ENCODE results near the gene SC5D.

SC5D gene

DNA sequence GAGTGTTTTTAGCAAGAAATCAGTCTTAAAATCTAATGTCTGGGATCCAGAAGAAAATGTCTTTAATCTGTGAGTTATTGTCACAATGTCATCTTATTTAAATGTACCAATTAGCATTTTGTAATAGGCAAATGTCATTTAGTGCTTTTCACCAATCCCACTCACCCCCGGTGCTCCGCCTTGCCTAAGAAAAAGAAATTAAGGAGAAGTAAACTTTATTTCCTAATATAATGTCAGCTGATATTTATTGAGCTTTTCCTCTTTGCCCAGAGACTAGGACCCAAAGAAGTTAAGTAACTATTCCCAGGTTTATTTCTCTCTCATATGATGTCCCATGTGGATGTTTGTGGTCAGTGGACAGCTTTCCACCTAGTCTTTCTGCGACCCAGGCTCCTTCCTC lies 16.2 kb downstream of the SC5D start:
- Histone ChIP-seq H3K27ac (replicated peaks) (no peak overlapping the region), H3K27me3 (ENCODE audit: insufficient read depth, poor library complexity, severe bottlenecking) (no peaks in the 10 kb centered on the region), H3K4me3 (replicated peaks; ENCODE audit: insufficient read depth, low read length) (no peak overlapping the region)
- DNase-seq (ENCODE audit: low read depth in 1 of 2, low spot score in 1 of 2), result no peak
- TF ChIP-seq, protein P1, sequence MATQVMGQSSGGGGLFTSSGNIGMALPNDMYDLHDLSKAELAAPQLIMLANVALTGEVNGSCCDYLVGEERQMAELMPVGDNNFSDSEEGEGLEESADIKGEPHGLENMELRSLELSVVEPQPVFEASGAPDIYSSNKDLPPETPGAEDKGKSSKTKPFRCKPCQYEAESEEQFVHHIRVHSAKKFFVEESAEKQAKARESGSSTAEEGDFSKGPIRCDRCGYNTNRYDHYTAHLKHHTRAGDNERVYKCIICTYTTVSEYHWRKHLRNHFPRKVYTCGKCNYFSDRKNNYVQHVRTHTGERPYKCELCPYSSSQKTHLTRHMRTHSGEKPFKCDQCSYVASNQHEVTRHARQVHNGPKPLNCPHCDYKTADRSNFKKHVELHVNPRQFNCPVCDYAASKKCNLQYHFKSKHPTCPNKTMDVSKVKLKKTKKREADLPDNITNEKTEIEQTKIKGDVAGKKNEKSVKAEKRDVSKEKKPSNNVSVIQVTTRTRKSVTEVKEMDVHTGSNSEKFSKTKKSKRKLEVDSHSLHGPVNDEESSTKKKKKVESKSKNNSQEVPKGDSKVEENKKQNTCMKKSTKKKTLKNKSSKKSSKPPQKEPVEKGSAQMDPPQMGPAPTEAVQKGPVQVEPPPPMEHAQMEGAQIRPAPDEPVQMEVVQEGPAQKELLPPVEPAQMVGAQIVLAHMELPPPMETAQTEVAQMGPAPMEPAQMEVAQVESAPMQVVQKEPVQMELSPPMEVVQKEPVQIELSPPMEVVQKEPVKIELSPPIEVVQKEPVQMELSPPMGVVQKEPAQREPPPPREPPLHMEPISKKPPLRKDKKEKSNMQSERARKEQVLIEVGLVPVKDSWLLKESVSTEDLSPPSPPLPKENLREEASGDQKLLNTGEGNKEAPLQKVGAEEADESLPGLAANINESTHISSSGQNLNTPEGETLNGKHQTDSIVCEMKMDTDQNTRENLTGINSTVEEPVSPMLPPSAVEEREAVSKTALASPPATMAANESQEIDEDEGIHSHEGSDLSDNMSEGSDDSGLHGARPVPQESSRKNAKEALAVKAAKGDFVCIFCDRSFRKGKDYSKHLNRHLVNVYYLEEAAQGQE (IDR thresholded peaks at IDR 0.05; ENCODE audit: insufficient replicate concordance, low read depth), result no peak
- TF ChIP-seq GABPA (IDR thresholded peaks at IDR 0.05; ENCODE audit: low read depth) (no peak), POLR2AphosphoS5 (IDR thresholded peaks at IDR 0.05; ENCODE audit: low read depth) (no peak), SPI1 (IDR thresholded peaks at IDR 0.05; ENCODE audit: borderline replicate concordance, low read depth) (no peak)

DNA sequence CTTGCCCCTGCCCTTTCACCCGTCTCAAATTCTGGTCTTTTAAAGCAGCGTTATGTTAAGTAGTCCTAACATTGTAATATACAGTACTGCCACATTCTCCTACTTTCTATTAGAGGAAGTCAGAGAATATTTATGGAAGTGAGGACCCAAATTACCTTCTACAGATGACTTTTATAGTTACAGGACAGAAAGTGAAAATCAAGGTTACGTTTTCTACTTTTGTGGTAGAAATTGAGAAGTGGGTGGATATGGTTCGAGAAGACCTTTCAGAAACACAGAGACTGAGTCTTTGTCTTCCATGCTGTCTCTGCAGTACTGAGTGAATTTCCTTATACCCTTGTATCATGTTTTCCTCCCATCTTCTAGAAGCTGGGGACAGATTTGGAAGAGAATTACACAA lies 17.1 kb downstream of the SC5D start:
- Histone ChIP-seq H3K4me3 (replicated peaks; ENCODE audit: insufficient read depth, low read length) (no peak overlapping the region), H3K27ac (replicated peaks) (no peak overlapping the region), H3K27me3 (ENCODE audit: insufficient read depth, poor library complexity, severe bottlenecking) (no peaks in the 10 kb centered on the region)
- no peak for DNase-seq (ENCODE audit: low read depth in 1 of 2, low spot score in 1 of 2)
- TF ChIP-seq, protein P2, sequence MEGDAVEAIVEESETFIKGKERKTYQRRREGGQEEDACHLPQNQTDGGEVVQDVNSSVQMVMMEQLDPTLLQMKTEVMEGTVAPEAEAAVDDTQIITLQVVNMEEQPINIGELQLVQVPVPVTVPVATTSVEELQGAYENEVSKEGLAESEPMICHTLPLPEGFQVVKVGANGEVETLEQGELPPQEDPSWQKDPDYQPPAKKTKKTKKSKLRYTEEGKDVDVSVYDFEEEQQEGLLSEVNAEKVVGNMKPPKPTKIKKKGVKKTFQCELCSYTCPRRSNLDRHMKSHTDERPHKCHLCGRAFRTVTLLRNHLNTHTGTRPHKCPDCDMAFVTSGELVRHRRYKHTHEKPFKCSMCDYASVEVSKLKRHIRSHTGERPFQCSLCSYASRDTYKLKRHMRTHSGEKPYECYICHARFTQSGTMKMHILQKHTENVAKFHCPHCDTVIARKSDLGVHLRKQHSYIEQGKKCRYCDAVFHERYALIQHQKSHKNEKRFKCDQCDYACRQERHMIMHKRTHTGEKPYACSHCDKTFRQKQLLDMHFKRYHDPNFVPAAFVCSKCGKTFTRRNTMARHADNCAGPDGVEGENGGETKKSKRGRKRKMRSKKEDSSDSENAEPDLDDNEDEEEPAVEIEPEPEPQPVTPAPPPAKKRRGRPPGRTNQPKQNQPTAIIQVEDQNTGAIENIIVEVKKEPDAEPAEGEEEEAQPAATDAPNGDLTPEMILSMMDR (IDR thresholded peaks at IDR 0.05; ENCODE audit: insufficient read depth, low read length), result no peak
- TF ChIP-seq POLR2AphosphoS5 (IDR thresholded peaks at IDR 0.05; ENCODE audit: low read depth), result no peak
- TF ChIP-seq, protein P1 (IDR thresholded peaks at IDR 0.05; ENCODE audit: insufficient replicate concordance, low read depth), result no peak
- TF ChIP-seq SPI1 (IDR thresholded peaks at IDR 0.05; ENCODE audit: borderline replicate concordance, low read depth), result no peak
- TF ChIP-seq GABPA (IDR thresholded peaks at IDR 0.05; ENCODE audit: low read depth), result no peak

DNA sequence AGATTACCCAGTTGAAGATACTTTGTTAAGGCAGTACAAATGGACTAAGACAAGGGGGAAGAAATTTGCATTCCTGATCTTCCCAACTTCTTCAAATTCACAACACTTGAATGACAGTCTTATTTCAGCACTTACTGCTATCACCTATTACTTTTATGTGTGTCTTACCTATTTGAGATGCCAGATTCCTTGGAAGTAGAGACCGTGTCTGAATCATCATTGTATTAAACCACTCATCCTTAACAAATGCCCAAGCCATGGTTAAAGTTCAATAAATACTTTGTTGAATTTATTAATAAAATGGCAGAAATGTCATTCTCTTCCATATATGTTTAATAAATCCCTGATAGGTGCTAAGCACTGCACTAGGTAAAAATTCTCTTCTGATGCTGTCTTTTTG lies 18.3 kb downstream of the SC5D start:
- no peak overlapping the region for H3K27ac ChIP-seq (replicated peaks)
- TF ChIP-seq, protein P2 (IDR thresholded peaks at IDR 0.05; ENCODE audit: insufficient read depth, low read length), result no peak
- TF ChIP-seq SPI1 (IDR thresholded peaks at IDR 0.05; ENCODE audit: borderline replicate concordance, low read depth) (no peak), POLR2AphosphoS5 (IDR thresholded peaks at IDR 0.05; ENCODE audit: low read depth) (no peak), GABPA (IDR thresholded peaks at IDR 0.05; ENCODE audit: low read depth) (no peak)
- TF ChIP-seq, protein P1 (IDR thresholded peaks at IDR 0.05; ENCODE audit: insufficient replicate concordance, low read depth), result no peak
- H3K4me3 ChIP-seq (replicated peaks; ENCODE audit: insufficient read depth, low read length), result no peak overlapping the region

More for the DNA sequence above, 18.3 kb downstream of the SC5D start:
- no peaks in the 10 kb centered on the region for H3K27me3 ChIP-seq (ENCODE audit: insufficient read depth, poor library complexity, severe bottlenecking)
- no peak for DNase-seq (ENCODE audit: low read depth in 1 of 2, low spot score in 1 of 2)

Data from HL-60 (cell line).